GM21717 (cell line): ENCODE results near the gene OTUD3.
"Not testable (repeated sequence)": the region's sequence is repeated elsewhere in the genome, so short reads cannot be mapped to it uniquely, and the experiment has no call there.

Experiments used
- ATAC-seq: cut with Tn5 transposase; IDR thresholded peaks from one replicate; pipeline ENCODE4 v1.9.1; 2021; ENCODE audit warnings: mild to moderate bottlenecking, moderate library complexity; ENCODE audit not compliant: unreplicated experiment

OTUD3 gene

DNA sequence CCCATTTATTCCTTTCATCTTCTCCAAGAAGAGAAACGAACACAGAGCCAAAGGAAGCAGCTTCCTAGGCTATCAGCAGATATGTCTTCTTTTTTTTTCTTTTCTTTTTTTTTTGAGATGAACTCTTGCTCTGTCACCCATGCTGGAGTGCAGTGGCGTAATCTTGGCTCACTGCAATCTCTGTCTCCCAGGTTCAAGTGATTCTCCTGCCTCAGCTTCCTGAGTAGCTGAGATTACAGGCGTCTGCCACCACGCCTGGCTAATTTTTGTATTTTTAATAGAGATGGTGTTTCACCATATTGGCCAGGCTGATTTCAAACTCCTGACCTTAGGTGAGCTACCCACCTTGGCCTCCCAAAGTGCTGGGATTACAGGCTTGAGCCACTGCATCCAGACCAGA is 13.6 kb upstream of the OTUD3 start:
- not testable (repeated sequence) for ATAC-seq

DNA sequence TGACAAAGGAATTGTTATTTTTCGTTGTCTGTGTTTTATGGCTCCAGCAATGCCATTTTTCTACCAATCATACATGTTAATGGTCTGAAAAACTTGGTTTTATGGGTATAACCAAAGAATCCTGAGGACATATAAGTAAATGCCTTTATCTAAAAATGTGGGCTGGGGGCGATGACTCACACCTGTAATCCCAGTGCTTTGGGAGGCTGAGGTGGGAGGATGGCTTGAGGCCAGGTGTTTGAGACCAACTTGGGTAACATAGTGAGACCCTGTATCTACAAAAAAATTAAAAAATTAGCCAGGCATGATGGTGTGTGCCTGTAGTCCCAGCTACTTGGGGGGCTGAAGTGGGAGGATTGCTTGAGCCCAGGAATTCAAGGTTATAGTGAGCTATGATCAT is 12.7 kb upstream of the OTUD3 start:
- ATAC-seq, result not testable (repeated sequence)

DNA sequence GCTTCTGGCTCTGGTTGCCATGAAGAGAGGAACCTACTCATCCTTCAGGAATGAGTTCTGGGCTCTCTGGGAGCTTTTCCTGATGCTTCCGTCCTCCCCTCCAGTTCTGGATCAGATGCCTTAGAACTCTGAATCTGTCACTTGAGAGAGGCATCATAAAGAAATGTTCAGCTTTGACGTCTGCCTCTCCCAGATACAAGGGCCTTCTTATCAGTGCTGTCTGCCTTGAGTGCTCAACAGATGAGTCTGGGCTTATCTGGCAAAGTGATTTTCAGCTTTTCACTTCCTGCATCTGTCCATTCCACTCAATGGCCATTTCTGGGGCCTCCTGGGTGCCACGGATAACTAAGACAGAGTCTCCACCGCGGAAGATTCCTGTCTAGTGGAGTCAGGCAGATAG is 12.3 kb upstream of the OTUD3 start:
- no peak for ATAC-seq

DNA sequence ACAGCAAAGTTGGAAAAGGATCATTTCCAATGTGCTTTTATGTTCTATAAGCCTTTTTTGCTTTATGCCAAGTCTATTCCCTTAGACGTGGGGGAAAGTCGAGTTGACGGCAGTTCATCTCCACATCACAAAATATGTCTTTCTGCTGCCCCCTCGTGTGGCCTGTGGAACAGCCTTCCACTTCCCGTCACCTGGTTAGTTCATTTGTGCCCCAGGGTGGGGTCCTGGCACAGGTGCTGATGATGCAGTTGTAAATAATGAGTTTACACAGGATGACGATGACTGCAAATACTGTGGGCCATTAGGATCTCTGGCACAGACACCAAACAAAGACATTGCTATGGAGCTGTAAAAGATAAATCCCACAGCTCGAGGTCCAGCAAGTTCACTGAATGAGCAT is 10.0 kb upstream of the OTUD3 start:
- no peak for ATAC-seq

DNA sequence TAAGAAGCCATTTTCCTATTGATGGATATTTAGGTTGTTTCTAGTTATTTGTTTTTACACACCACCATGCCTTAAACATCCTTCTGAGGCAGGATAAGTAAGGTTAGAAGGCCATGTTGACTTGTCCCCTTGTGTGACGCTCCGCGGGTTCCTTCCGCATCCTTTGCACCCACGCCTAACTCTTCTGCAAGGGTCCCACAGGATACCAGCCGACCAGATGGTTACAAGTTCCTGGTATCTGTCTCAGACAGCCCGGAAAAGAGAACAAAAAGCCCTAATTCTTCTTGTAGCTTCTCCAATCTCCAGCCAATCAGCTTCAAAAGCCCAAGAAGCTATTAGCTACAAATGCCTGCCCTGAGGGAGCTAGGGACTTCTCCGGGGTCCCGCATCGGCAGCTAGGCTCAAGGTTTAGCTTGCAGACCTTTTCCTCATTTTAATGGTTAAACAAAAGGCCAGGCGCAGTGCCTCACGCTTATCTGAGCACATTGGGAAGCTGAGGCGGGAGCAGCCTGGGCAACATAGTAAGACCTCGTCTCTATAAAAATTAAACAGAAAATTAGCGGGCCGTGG is 4.9 kb upstream of the OTUD3 start:
- no peak for ATAC-seq

DNA sequence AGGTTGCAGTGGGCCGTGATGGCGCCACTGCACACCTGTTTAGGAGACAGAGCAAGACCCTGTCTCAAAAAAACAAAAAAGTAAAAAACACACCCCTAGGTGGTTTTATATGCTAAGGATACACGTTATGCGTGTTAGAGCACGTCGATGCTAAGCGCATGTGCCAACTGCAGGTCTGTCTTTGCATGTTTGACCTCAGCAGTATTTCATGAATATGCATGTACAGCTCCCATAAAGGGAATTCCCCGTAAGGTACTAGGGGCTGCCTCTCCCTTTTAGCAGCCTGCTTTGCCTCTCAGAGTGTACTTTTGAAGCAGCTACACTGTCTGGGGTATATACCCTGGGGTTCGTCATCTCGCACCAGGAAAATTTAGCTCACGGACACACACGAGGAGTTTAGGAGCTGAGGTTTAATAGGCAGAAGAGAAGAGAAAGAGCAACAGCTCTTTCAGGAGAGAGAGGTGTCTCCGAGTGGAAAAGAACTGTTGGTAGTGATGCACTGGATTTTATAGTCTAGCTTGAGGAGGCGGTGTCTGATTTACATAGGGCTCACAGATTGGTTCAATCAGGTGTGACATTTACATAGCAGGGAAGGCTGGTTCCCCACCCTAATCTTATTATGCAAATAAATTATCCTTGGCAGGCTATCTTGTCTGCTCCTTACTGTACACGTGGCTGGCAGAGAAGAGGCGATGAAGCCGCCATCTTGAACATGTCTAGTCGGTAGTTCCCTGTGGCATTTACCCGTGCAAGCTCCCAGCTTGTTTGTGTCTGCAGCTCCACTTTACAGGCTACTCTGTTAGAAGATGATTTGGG is 4.2 kb upstream of the OTUD3 start:
- ATAC-seq, result no peak

DNA sequence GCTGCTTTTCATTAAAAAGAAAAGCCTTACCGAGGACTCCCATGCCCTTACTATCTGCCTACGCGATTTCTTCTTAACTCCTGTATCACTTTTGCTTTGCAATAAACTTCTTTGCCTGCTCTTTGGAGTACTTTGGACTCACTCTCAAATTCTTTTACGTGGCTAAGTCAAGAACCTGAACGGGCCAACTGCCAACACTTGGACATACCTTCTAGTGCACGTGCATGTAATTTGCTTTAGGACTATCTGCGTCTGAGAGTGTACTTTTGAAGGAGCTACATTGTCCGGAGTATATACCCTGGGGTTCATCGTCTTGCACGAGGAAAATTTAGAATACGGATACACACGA is 3.6 kb upstream of the OTUD3 start:
- ATAC-seq, result no peak

DNA sequence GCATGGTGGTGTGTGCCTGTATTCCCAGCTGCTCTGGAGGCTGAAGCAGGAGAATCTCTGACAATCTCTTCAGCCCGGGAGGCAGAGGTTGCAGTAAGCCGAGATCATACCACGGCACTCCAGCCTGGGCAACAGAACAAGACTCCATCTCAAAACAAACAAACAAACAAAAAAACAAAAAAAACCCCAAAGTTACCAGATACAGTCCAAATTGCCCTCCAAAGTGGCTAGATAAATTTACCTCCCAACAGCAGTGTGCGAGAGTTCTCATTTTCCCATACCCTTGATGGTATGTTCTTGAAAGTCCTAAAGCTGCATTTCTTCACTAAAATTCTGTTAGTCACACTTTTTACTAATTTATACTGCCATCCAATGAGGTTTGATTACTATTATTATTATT is 3.0 kb upstream of the OTUD3 start:
- ATAC-seq, result no peak

DNA sequence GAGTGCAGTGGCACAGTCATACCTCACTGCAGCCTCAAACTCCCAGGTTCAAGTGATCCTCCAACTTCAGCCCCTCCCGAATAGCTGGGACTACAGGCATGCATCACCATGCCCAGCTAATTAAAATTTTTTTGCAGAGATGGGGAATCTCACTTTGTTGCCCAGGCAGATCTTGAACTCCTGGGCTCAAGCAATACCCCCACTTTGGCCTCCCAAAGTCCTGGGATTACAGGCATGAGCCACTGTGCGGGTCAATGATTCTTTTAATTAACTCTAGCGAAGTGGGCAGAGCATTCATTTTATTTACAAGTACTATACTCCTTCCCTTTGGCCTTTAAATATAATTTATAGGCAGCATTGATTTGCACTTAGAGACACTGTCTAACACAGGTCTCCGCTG is 2.5 kb upstream of the OTUD3 start:
- no peak for ATAC-seq

DNA sequence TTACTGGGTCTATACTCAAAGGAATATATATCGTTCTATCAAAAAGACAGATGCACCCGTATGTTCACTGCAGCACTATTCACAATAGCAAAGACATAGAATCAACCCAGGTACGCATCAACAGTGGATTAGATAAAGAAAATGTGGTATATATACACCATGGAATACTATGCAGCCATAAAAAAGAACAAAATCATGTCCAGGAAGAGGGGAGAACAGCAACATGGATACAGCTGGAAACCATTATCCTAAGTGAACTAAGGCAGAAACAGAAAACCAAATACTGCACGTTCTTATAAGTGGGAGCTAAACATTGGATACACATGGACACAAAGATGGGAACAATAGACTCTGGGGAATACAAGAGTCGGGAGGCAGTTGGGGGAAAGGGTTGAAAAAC is 1.4 kb upstream of the OTUD3 start:
- not testable (repeated sequence) for ATAC-seq

DNA sequence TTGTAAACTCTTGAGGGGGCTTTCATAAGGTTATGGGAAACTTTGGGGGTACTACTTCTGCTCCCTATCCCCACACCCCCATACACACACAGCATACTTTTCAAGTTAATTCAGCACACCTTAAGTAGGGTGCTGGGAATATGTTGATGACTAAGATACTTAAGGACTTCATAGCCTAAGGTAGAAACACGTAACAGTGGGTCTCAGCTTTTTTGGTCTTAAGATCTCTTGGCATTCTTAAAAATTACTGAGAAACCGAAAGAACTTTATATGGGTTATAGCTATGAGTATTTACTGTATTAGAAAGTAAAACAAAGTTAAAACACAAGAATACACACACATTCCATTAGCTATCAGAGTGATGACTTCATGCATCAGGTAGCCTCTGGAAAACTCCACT is 2.1 kb downstream of the OTUD3 start:
- ATAC-seq, result no peak

DNA sequence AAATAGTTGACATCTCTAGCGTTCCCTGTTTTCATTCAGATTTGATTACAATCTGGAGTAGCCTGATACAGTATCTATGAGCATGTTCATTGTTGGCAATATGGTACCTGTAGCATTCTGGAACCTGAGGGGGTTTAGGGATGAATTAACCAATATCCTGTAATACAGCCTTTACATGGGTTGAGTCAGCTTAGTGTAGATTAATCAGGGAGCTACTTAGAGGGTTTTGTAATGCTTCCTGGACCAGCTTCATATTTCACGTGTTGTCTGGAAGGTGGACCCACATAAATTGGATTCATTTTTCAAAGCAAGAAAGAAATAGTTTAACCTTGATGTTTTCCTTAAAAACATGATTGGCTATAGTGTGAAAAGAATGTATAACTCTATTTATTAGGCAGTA is 3.6 kb downstream of the OTUD3 start:
- no peak for ATAC-seq

DNA sequence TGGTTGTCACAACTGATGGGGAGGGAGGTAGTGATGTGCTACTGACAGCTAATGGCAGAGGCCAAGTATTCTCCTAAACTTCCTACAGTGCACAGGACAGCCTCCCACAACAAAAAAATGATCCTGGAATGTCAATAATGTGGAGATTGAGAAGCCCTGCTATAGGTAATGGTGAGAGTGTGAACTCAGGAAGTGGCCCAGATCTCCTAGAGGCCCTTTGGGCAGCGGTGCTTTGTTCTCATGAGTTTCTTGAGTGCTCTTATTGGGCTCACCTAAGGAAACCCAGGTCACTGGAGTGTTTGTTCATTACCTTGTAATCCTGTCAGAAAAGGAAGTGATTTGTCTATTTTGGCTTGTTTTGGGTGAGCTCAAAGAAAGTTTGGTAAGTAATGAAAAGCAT is 5.9 kb downstream of the OTUD3 start:
- ATAC-seq, result no peak

DNA sequence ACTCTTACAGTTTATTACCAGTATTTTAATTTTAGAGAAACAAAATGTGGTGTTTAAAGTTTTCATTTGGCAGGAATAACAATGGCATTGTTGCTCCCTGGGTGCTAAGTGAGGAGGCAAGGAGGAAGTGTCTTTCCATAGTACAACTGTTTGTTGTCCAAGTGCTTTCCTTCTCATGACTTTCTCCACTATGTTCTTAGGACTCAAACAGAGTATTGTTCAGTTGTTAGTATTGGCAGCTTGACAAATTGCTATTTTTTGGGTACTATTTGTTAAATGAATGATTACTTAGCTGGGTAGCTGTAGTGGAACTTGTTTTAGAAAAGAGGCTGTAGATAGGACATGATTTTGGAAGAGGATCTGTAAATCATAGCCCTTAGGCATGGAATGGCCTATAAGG is 7.5 kb downstream of the OTUD3 start:
- no peak for ATAC-seq

DNA sequence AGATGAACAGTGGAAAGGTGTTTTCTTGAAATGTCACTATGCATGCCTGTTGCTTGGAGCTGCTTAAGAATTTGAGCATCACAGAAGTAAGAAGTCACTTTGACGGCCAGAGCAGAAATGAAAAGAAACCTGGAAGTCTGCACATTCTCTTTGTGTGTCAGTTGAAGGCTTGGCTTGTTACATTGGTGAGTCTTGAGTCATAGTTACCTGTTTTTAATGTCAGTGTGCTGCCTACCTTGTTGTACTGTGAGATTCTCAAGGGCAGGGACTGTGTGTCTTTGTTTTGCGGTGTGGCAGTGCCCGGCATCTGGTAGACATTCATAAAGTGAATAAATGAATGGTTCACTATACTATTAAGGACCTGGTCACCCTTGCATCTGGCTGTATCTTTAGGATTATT is 9.9 kb downstream of the OTUD3 start:
- ATAC-seq, result no peak

DNA sequence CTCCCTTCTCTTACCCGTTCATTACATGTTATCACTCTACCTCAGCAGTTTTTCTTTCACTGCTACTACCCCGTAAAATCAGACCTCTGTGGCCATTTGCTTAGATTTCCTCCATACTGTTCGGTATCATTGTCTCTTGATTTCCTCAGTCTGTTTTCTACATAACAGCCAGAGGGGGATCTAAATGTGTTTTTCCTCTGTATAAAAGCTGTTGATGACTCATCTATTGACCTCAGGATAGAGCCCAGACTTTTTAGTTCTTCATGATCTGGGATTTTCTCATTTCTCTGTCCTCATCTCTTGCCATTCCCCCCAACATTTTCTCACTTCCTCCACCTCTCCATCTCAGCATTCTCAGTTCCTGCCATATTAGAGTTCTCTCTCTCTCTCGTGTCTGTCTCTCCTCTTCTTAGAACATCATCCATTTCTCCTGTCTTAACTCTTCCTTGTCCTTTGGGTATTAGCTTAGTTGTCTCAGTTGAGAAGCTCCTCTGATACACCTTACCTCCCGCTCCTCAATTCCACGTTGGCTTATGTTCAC is 10.5 kb downstream of the OTUD3 start:
- ATAC-seq, result no peak

DNA sequence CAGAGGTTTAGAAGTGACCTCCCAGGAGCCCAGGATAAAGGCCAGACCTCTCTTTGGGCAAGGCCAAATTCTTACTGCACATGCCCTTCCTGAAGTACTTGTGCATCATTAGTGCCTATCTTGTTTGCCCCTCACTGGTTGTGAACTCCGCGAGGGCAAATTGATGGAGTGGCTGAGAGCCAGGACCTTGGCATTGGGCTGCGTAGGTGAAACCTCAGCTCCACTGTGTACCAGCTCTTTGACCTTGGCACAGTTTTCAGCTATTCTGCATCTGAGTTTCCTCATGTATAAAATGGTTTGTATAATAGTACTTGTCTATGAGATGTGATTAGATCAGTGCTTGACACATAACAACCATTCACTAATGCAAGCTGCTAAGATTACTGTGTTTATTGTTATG is 11.5 kb downstream of the OTUD3 start:
- no peak for ATAC-seq

DNA sequence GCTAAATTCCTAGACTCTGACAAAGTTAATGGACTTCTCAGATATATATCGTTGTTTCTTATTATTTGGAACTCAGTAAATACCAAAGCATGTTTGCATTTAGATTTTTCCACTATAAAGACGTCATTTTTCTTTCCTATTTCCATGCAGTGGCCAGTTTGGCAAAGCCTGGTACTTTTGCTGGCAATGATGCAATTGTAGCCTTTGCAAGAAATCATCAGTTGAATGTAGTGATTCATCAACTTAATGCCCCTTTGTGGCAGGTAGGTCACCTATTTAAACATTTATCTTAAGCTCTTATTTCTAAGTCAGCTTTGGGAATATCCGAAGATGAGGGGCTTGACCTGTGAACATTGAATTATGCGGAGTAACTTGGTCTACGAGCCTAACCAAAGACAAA is 12.0 kb downstream of the OTUD3 start:
- no peak for ATAC-seq

DNA sequence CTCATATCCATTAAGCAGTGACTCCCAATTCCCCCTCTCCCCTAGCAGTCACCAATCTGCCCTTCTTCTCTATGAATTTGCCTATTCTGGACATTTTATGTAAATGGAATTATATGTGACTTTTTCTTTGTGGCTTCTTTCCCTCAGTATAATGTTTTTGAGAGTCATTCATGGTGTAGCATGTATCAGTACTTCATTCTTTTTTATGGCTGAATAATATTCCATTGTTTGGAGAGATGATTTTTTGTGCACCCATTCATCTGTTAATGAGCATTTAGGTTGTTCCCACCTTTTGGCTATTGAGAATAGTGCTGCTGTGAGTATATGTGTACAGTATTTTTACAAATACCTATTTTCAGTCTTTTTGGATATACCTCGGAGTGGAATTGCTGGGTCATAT is 19.5 kb downstream of the OTUD3 start:
- no peak for ATAC-seq

DNA sequence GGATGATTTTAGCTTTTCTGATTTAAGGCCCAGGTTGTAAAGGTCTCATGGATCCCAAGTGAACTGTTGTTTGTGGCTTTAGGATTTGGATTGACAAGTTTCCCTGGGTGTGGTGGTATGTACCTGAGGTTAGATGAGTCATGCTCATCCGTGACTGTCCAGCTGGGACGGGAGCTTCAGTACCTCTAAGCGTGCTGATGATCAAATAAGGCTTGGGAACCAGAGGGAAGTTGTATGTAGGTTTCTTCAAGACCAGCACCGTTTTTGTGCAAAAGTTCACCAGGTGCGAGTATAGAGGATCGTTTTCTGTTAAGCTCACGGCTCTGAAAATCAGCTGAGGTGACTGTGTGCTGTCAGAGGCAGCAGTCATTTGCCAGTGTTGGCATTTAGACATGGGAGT is 21.4 kb downstream of the OTUD3 start:
- ATAC-seq, result no peak

DNA sequence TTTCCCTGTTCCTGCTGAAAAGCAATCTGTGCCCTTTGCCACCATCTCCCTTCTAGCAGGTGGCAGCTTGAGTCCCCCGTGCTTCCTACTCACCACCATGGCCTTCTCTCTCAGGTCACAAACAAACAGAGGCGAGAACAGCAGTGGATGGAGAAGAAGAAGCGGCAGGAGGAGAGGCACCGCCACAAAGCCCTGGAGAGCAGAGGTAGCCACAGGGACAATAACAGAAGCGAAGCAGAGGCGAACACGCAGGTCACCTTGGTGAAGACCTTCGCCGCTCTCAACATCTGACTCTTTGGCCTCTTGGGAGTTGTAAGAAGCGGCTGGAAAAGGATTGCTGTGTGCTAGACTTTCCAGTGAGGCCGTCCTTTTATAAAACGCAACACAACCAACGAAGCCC is 25.3 kb downstream of the OTUD3 start:
- no peak for ATAC-seq

DNA sequence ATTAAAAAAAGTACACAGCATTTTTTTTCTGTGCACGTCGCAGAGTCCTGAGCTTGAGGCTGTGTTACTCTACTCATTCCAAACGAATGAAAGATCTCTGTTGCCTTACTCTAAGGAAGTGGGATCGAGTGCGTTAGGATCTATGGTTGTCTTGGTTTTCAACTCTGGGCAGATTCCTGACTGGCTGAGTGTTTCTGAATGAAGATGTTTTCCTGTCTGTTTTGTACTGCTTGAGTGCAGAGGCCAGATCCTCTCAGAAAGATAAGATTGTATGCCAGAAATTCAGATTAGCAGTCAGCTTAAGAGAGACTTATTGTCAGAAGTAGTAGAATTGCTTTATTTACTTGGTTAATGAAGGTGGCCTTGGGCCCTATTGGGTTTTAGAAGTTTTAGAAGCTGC is 27.2 kb downstream of the OTUD3 start:
- ATAC-seq, result no peak

DNA sequence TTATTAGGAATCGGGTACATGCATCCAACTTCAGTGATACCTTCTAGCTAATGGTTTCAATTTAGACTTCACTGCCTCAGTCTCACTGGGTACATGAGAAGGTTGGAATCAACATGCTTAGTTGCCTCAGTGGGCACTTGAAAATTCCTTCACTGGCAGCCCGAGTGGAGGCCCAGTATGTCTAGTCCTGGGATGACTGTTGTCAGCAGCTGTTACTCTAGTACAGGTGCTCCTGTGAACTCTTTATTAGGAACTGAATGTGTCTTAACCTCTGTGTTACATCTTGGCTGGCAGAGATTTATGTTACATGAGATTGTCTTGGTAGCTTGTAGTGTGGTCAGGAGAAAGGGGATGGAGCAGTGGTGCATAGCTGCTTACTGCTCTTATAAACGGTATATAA is 27.8 kb downstream of the OTUD3 start:
- no peak for ATAC-seq
